NB4 (cell line): ENCODE data around the gene DLG2.

ENCODE experiments used
- MYC ChIP-seq: IDR thresholded peaks from 2 replicates; pipeline ENCODE4 v1.6.1; 2011; ENCODE audit warnings: low read depth, low read length
- POLR2A ChIP-seq: IDR thresholded peaks from 2 replicates; pipeline ENCODE4 v1.6.1; 2011; ENCODE audit warnings: mild to moderate bottlenecking; ENCODE audit not compliant: insufficient read length; ENCODE audit errors: extremely low read depth
- TF ChIP-seq, protein P1 (sequence below): IDR thresholded peaks from one replicate; pipeline ENCODE4 v1.5.1; 2012; ENCODE audit warnings: low read depth, low read length

- TF ChIP-seq, protein P1, sequence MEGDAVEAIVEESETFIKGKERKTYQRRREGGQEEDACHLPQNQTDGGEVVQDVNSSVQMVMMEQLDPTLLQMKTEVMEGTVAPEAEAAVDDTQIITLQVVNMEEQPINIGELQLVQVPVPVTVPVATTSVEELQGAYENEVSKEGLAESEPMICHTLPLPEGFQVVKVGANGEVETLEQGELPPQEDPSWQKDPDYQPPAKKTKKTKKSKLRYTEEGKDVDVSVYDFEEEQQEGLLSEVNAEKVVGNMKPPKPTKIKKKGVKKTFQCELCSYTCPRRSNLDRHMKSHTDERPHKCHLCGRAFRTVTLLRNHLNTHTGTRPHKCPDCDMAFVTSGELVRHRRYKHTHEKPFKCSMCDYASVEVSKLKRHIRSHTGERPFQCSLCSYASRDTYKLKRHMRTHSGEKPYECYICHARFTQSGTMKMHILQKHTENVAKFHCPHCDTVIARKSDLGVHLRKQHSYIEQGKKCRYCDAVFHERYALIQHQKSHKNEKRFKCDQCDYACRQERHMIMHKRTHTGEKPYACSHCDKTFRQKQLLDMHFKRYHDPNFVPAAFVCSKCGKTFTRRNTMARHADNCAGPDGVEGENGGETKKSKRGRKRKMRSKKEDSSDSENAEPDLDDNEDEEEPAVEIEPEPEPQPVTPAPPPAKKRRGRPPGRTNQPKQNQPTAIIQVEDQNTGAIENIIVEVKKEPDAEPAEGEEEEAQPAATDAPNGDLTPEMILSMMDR: no peak
- no peak for TF ChIP-seq POLR2A
- TF ChIP-seq MYC: no peak
Measured at GRCh38 chr11:83863272-83863671, 1763.9 kb downstream of the DLG2 start.
